Ovary (tissue), 3 donors: ENCODE results near the gene XIRP2.

Source experiments
- CTCF ChIP-seq, 3 donors: fragments of 450-650 bp in 2 of 3; fragments of 200-600 bp in 1 of 3; IDR thresholded peaks; one replicate each; pipeline versions ENCODE4 v1.5.1 to v1.8.0; 2016 to 2022; ENCODE audit warnings: antibody characterized with exemption in 3 of 3, mild to moderate bottlenecking in 1 of 3
- EP300 ChIP-seq: sonication (generic); formaldehyde crosslinking; IDR thresholded peaks from one replicate; pipeline ENCODE4 v1.6.1; 2017; ENCODE audit warnings: antibody characterized with exemption
- donor health status: DM: no; HTN: no; CAD: no.

GRCh38 chr2:167136879-167137596 is 248.8 kb downstream of the XIRP2 start:
- TF ChIP-seq CTCF (IDR thresholded peaks at IDR 0.05) (no peak), EP300 (no peak)
